DND-41 (cell line): ENCODE results near the gene ANKRD6.

ENCODE experiments used
- EZH2 ChIP-seq: IDR thresholded peaks from 3 replicates; pipeline ENCODE4 v1.6.1; 2012; ENCODE audit warnings: borderline replicate concordance, low read depth, mild to moderate bottlenecking, moderate library complexity, low read length, inconsistent platforms; ENCODE audit not compliant: severe bottlenecking
- TF ChIP-seq, protein P1 (sequence below): IDR thresholded peaks from 2 replicates; pipeline ENCODE4 v1.5.1; 2012; ENCODE audit warnings: borderline replicate concordance, low read length, moderate library complexity, mild to moderate bottlenecking; ENCODE audit not compliant: poor library complexity, severe bottlenecking; ENCODE audit errors: extremely low read depth

DNA sequence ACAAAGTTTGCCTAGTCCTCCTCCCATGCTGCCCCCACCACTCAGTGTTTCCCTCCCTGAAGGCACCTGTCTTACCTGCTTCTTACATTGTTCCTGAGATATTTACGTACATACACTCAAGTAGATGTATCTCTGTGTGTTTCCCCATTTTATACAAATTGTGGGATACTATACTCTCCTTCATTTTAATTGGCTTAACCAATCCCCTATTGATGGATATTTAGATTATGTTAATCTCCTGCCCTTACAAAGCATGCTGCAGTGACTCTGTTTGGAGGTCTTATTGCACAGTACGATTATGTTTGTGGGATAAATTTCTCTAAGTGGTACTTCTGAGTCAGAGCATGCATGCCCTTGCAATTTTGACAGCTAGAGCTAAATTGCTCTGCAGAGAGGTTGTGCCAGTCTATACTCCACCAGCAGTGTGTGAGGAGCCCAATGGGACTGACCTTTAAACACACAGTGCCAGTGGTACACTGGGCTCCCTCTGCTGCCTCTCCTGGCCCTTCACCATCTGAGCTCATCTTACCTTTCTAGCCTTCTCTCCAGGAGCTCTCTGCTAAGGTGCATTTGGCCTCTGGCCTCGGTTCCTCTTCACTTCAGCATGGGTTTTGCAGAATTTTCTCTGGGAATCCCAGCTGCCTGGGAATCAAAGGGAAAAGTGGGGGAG lies 148.2 kb downstream of the ANKRD6 start:
- TF ChIP-seq, protein P1, sequence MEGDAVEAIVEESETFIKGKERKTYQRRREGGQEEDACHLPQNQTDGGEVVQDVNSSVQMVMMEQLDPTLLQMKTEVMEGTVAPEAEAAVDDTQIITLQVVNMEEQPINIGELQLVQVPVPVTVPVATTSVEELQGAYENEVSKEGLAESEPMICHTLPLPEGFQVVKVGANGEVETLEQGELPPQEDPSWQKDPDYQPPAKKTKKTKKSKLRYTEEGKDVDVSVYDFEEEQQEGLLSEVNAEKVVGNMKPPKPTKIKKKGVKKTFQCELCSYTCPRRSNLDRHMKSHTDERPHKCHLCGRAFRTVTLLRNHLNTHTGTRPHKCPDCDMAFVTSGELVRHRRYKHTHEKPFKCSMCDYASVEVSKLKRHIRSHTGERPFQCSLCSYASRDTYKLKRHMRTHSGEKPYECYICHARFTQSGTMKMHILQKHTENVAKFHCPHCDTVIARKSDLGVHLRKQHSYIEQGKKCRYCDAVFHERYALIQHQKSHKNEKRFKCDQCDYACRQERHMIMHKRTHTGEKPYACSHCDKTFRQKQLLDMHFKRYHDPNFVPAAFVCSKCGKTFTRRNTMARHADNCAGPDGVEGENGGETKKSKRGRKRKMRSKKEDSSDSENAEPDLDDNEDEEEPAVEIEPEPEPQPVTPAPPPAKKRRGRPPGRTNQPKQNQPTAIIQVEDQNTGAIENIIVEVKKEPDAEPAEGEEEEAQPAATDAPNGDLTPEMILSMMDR = no peak
- TF ChIP-seq EZH2 = no peak
